D721Med (cell line): ENCODE results near the gene DPM2.

Experiments
- DNase-seq: peaks from one replicate; pipeline ENCODE4 v3.0.0; 2011; ENCODE audit warnings: low spot score; ENCODE audit not compliant: insufficient read length
- FAIRE-seq: peaks from 2 replicates; lab custom pipeline; 2011; peaks lifted over from hg19 to GRCh38; lab: Jason Lieb, UNC
- CTCF ChIP-seq: IDR thresholded peaks from 2 replicates; pipeline ENCODE4 v1.5.1; 2012; ENCODE audit warnings: mild to moderate bottlenecking, control low read depth; ENCODE audit not compliant: insufficient read depth; ENCODE audit errors: missing control alignments

Gene DPM2

DNA sequence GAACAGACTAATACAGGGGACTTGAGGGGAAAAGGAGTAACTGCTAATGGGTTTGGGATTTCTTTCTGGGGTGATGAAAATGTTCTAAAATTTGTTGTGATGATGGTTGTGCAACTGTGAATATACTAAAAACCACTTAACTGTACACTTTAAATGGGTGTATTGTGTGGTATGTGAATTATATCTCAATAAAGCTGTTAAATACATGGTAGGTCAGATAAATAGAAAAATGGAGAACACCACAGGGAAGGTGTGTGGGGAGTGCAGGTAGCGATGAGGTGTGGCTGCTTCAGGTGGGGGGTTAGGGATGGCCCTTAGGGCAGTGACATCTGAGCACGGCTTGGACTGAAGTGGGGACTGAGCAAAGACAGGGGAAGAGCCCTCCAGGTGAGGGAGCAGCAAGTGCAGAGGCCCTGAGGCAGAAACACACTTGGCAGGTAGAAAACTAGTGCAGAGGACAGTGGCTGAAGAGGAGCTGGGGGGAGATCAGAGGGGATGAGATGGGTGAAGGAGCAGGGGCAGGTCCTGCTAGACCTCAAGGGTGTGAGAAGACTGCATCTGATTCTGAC, 22.3 kb upstream of the DPM2 start:
- FAIRE-seq (no peak), DNase-seq (no peak)
- TF ChIP-seq CTCF = no peak

DNA sequence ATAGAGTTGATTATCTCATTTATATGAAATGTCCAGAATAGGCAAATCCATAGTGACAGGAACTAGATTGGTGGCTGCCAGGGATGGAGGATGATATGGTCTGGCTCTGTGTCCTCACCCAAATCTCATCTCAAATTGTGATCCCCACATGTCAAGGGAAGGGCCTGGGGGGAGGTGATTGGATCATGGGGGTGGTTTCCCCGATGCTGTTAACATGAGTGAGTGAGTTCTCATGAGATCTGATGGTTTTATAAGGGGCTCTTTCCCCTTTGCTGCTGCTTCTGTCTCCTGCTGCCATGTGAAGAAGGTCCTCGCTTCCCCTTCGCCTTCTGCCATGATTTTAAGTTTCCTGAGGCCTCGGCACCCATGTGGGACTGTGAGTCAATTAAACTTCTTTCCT, 21.7 kb upstream of the DPM2 start:
- TF ChIP-seq CTCF = no peak
- FAIRE-seq (no peak), DNase-seq (no peak)

DNA sequence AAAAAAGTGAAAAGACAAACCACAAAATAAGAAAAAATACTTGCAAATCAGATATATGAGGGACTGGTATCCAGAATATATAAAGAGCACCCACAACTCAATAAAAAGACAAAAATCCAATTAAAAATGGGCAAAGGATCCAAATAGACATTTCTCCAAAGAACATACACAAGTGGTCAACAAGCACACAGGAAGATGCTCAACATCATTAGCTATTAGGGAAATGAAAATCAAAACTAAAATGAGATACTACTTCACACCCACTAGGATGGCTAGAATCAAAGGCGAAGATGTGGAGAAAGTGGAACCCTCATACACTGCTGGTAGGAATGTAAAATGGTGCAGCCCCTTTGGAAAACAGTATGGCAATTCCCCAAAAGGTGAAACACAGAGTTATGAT, 21.1 kb upstream of the DPM2 start:
- no peak for DNase-seq
- no peak for FAIRE-seq
- TF ChIP-seq CTCF = no peak

DNA sequence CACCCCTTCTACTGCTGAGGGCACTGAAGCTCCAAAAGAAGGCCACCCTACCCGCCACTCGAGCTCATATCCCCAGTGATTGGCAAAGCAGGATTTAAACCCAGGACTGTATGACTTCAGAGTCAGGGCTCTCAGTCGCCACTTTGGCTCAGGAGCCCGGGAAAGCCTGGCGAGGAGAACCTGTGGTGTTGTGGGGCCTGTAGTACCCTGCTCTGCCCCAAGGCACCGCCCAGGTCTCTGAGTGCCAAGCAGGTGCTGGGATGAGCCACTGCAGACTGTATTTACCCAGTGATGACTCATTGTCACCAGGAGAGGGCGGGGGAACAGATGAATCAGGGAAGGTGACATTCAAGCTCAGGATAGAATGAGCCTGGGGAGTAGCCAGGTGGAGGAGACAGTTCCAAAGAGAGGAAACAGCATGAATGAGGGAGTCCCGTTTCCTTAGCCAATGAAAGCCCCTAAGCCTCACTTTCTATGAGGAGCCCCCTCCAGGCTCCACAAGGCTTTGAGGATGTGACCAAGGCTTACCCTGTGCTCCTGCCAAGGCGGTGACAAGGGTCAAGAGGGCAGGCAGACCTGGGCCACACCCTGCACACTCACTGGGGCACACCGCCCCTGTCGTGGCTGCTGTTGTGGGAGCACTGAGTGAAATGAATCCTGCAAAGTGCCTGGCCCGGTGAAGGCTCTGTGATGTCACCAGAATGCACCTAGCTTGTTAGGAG, 17.8 kb upstream of the DPM2 start:
- no peak for DNase-seq
- peak; percentile 29 for TF ChIP-seq CTCF
- FAIRE-seq = no peak

GRCh38 chr9:127954831-127955293, 17.2 kb upstream of the DPM2 start:
- FAIRE-seq (no peak), DNase-seq (no peak)
- TF ChIP-seq CTCF = no peak

DNA sequence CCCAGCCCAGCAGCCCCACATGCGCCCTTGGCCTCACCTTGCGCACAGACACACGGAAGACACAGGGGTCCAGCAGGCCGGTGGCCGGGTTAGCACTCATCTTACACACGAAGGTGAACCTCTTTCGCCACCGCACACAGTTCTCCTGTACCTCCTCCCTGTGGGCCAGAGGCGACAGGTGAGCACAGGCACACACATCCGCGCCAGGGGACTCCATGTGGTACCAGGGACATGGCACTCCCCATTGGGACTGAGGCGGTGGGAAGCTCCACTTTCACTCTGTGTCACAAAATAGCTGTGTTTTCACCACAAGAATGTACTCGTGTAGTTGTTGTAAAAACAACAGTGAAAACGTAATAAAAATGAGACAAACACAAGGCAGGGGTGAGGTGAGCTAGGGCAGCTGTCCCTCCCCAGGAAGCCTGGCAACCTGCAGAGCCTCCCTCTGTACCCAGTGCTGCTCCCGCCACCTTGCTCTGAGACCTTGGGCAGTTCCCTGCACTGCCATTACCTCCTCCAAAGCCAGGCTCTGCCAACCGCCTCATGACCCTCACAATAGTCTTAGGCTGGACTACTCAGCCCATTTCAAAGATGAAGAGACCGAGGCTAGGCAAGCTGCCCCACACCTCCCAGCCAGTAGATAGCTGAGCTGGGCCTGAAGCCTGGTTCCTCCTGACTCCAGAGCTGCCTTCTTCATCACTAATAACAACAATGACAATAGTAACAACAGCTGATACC, 16.3 kb upstream of the DPM2 start:
- DNase-seq (no peak), FAIRE-seq (no peak)
- no peak for TF ChIP-seq CTCF
